GM19099 (cell line): ENCODE measurements around the gene GALNT6.
A peak's percentile ranks its signal among the peaks of the same experiment; 100 is the strongest.

Experiments used
- POLR2A ChIP-seq: IDR thresholded peaks from 3 replicates; pipeline ENCODE4 v1.6.1; 2011; ENCODE audit warnings: low read depth; ENCODE audit not compliant: insufficient read length; ENCODE audit errors: extremely low read depth

GALNT6 gene

DNA sequence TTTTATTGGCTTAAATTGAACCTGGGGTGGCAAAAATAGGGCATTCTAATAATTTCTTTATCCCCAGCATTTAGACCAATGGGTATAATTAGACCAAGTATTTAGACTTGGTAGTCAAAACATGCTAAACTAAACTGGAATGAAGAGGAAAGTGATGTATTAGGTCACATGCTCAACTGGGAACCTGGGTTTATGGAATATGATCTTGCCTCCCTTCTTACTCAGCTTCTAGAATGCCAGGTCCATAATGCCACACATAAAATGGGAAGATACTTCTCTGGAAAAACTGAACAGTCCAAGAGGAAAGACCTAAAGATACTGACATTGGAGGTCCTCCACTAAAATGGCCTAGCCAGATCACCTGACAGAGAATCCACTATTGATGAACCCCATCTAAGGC is 61.0 kb downstream of the GALNT6 start:
- TF ChIP-seq POLR2A = no peak

DNA sequence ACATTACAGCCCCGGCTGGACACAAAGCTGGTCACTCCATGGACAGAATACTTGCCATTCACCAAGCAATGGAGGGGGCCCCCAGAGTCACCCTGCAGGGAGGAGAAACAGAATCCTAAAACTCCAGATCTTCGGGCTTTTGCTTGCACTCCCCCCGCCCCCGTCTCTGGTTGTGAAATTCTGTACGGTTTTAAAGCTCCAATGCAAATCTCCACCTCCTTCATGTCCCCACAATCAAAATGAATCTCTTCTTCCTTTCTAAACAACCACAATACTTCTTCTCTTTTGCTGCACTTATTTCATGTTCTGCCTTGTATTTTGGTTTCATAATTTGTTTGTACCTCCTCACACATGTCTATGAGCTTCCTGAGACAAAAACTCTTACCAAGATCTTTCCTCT is 61.5 kb downstream of the GALNT6 start:
- no peak for TF ChIP-seq POLR2A

DNA sequence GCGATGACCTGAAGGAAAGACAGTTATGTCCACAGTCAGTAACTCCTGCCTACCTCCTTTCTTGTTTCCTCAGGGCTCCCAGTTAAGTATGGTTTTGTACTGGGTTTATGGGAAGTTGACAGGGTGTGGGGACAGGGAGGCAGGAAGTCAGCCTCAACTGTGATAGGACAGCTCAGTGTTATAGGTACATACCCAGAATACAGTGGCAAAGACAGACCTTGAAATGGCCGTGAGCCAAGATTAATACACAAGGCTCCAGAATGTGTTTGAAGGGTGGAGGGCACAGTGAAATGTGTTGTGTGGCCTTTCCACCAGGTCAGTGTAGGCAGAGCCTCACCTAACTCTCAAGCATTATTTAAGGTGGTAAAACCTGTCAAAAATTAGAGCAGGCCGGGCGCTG is 62.6 kb downstream of the GALNT6 start:
- TF ChIP-seq POLR2A = no peak

DNA sequence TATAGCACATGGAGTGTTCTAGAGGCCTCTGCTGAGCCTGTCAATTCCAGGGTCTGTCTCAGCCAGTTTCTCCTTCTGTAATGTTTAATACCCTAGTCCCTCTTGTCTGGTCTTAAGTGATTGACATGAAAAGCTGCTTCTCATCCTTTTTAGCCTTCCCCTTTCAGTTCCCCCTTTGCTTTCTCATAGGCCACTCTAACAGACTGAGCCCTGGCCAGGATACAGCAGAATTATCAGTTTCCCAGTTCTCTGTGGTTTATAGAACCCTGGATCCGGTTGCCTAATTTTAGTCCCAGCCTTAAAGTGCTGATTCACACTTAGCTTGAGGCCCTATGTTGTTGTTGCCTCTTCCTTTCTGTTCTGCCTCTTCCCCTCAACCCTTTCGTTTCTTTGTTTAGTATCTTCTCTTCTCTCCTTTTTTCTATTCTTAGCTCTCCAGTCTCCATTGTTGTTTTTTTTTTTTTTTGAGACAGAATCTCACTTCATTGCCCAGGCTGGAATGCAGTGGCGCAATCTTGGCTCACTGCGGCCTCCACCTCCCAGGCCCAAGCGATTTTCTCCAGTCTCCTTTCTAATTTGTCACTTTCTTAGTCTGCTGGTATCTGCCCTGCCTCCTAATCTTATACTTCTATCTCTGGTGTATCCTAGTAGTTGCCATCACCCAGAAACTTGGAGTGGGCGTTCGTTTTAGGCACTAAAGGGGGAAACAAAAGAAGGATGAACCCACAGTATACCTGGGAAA is 64.3 kb downstream of the GALNT6 start:
- TF ChIP-seq POLR2A = no peak

DNA sequence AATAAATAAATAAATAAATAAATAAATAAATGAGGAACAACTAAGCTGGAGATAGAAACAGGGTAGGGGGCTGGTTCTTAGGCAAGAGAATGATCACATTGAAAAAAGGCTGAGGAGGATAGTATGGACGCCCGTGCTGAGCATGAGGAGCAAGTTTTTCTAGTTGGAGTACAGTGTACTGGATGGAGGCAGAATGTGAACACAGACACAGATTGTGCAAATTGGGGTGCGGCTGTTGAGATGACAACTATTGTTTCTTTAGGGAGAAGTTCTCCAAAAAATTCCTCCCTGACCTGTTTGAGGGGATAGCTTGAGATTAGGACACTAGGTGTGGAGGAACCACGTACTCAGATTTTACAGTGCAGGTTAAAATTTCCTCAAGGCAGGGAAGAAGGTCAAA is 66.3 kb downstream of the GALNT6 start:
- no peak for TF ChIP-seq POLR2A

DNA sequence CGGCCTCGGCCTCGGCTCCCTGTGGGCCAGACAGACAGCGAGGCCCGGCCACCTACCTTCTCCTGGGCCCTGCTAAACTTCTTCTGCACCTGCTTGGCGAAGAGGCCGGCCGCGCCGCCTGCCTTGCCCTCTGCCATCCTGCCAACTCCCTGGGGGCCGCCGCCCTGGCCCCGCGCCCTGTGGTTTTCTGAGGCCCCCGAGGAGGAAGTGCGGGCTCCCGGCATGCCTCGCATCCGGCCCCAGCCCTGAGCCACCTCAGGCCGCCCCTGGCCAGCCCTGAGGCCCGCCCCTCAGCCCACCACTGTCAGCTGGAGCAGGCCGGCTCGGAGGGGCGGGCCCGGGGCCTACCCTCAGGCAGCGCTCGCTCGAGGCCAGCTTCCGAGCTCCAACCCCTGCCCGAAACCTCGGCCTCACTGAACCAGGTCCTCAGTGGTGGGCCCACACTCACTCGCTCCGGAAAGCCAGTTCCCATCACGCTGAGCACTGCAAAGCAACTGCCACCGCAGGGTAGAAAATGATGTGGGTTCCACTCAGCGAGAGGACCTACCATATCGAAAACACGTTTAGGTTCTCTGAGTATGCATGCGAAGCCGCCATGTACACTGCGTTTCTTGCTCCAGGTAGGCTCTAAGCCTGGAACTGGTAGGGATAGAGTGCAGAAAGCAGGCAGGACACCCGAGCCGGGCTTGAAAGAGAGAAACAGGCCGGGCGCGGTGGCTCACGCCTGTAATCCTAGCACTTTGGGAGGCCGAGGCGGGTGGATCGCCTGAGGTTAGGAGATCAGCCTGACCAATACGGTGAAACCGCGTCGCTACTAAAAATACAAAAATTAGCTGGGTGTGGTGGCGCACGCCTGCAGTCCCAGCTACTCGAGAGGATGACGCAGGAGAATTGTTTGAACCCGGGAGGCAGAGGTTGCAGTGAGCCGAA is 67.0 kb downstream of the GALNT6 start, which contains the start of gene BIN2:
Gene BIN2, minus strand, starts transcription at position 209 of the 930 bp plus-strand sequence. Its CDS starts 72 bp downstream, at position 137.
- peak; percentile 80 for TF ChIP-seq POLR2A

DNA sequence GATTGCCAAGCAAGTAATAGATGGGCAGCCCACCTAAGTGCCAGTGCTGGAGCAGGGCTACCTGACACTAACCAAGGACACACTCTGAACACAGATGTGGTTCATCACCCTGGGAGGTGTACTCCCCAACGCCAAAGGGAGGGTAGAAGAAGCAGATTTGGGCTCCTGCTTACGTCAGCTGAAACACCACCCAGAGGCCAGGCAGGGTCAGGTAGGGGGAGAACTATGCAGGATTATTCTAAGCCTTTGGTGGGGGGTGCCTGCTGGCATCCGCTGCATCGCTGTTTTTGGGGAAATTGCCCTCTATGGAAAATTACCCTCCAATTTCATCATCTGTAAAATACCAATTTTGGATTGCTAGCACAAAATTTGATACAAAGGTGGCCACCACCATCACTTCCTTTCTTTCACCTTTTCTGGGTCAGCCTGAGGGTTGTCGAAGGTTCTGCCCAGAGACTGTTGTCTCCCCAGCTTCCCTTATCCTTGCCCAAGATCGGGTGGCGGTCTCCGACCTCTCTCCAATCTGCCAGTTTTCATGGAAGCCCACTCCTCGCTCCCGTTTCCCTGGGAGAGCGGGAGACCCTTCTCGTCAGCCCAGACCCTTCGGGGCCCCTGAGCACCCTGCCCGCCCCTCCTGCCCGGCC is 67.8 kb downstream of the GALNT6 start:
- no peak for TF ChIP-seq POLR2A

DNA sequence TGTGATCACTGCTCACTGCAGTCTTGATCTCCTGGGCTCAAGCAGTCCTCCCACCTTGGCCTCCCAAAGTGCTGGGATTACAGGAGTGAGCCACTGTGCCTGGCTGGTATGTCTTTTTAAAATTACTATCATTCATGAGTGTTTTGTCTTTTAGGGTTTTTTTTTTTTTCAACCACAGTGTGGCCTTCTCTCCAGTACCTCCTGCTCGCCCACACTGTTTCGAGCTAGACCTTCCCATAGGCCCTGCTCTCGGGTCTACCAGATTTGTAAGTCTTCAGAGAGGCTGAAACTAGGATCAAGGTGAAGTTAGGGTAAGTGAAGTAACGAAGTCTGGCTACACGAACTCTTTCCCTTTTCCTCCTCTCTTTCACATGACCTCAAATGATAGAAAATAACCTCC is 68.8 kb downstream of the GALNT6 start:
- TF ChIP-seq POLR2A = no peak

DNA sequence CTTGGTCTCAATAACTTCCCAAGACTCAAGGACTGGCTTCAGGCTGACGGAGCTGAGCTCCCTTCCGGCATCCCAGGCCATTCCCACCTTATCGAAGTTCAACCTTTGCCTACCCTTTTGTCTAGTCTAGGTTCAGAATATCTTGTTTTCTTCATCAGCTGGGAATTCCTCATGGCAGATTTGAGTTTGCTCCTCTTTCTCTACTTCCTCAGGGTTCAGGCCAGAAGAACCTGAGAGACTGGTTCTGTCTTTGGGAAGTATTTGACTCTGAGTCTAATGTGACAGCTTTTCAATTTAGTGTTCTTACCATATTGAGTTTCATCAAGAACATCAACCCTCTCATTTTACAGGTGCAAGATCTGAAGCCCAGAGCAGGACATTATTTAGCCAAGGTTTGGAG is 69.3 kb downstream of the GALNT6 start:
- no peak for TF ChIP-seq POLR2A

DNA sequence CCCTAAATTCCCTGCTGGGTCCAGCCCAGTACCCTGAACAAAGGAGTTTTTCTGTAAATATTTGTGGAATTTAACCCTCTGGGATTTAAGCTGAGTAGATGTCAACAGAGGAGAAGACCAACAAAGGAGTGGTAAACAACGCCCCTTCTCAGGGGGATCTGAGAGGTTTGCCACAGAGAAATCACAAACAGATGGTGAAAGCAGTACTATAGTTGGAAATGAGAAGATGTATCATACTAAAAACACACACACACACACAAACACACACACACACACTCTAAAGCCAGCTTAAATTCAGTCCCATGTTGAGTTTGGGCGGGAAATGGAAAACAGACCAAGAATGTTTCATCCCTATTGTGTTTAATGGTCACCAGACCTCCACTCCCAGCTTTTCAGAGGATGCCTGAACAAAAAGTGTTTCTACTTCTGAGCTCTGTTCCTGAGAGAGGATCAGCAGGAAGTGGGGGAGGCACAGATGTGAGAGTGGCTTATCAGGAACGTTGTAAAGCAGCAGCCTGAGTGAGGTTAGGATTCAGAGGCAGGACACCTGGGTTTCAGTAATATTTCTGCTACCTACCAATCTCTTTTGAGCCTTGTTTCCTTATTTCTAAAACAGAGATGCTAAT is 70.4 kb downstream of the GALNT6 start:
- no peak for TF ChIP-seq POLR2A

DNA sequence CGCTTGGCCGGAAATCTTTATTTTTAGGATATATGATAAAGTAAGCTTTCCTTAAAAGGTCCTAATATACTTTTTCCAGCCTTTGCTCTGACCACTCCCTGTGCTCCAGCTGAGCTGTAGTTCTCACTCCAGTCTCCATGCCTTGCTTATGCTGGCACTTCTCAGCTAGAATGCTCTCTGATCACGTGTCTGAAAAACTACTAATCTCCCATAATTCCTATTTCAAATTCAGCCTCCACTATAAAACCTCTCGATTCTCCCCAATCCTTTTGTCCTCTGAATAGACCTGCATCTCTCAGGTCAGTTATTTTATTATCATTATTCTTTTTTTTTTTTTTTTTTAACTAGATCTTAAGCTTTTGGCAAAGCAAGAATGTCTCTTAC is 70.9 kb downstream of the GALNT6 start:
- TF ChIP-seq POLR2A = no peak

DNA sequence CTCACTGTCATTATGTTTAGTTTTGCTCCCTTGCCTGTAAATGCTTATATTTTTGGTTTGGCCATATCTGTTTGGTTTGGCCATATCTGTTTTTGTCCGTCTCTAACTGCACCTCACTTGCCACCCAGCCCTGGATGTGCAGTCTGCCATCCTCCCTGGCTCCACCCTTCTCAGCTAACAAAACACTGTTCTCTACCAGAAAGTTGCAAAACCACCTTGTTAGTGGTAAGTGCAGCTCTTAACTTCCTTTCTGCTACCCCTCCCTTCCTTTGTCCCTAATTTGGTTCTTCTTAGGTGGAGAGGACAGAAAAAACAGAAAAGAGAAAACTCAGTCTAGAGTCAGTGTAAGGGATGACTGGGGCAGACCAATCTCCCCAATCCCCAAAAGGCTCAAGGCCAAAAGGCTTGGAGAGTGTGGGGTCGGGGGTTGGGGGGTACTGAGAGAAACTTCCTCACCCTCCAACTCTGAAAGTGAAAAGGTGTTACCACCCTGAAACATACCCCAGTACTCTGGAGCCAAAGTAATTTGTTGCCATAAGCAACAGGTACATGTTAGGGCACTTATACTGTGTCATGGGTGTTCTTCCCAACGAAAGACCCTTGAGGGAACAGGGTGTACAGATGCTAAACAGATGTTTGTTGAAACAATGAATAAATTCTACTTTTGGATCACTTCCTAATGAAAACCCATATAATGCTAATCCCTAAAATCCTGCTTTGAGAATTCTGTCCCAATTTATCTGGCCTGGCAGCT is 72.2 kb downstream of the GALNT6 start:
- peak; percentile 22 for TF ChIP-seq POLR2A

DNA sequence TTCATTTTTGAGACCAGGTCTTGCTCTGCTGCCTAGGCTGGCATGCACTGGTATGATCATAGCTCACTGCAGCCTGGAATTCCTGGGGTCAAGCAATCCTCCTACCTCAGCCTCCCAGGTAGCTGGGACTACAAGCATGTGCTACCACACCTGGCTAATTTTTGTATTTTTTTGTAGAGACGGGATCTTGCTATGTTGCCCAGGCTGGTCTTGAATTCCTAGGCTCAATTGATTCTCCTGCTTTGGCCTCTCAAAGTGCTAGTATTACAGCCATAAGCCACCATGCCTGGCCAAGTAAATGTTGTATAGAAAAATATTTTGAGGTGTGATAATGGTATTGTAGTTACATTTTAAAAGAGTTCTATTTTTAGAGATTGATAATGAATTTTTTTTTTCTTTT is 79.8 kb downstream of the GALNT6 start:
- TF ChIP-seq POLR2A = no peak

DNA sequence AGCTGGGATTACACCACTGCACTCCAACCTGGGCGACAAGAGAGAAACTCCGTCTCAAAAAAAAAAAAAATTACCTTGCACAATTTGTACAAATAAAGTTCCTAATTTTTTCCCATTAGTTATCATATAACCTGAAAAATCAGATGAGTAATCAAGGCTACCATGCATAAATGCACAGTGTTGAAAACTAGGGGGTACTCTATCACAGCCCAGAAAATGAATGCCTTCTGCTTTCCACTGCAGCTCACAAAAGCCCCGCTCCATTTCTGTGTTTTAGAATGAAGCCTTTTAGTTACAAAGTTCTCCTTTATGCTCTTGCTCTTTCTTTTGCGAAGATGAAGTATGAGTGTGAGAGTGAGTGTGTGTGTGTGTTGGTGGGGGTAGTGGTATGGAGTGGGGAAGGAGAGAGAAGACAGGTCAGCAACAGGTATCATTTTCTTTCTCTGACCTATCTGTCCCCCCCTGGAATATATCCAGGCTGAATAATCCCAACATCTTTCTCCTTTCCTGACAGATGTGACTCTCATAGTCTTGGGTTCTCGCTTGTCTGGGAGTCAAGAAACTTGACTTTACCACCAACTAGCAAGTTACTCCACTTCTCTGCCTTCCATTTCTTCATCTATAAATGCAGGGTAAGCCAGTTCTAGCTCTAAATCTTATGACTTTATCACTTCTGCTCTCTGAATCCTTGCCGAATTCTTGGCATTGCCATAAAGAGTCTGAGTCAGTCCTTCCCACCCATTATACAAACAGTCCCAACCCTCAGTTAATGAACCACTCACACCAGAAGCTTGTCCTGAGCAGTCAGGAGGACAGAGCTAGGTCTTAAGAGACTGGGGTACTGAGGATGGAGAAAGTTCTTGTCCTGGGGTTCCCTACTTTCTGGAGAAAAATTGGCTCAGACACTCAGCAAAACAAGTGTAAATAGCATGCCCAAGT is 83.3 kb downstream of the GALNT6 start:
- TF ChIP-seq POLR2A = no peak

DNA sequence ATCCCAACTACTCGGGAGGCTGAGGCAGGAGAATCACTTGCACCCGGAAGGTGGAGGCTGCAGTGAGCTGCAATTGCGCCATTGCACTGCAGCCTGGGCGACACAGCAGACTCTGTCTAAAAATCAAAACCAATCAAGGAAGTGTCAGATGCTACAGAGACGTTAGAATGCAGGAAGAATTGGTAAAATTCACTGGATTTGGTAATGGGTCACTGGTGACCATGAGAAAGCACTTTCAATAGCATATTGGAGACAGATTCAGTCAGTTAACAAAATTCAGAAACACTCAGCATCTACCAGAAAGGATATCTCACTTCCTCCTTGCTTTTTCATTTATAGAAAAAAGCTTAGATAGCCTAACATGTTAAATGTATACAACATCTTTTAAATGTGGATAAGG is 84.7 kb downstream of the GALNT6 start:
- no peak for TF ChIP-seq POLR2A
